Thymus (tissue), 11 donors: ENCODE results near the gene IER5L. TPM values are rescaled to one million over a fixed set of nuclear protein-coding genes. Genes with fewer than 3 reads are reported as not detected.
"Not testable (repeated sequence)": the region's sequence is repeated elsewhere in the genome, so short reads cannot be mapped to it uniquely, and the experiment has no call there.

ENCODE experiments used
- DNase-seq, 9 donors: peaks; one replicate each; pipeline ENCODE4 v3.0.0-alpha.2; 2013; ENCODE audit warnings: low spot score in 9 of 9, low read depth in 6 of 9, missing footprints in 1 of 9
- H3K27ac ChIP-seq, 2 donors: one replicate each; pipeline ENCODE4 v1.5.1; 2013; ENCODE audit warnings: control low read depth in 1 of 2, low read depth in 1 of 2, low read length in 1 of 2, mild to moderate bottlenecking in 1 of 2, moderate library complexity in 1 of 2
- H3K27me3 ChIP-seq, 2 donors: one replicate each; pipeline ENCODE4 v1.5.1; 2013; ENCODE audit warnings: low read length in 1 of 2; ENCODE audit not compliant: control insufficient read depth in 2 of 2, insufficient read depth in 1 of 2
- H3K36me3 ChIP-seq, 2 donors: one replicate each; pipeline ENCODE4 v1.5.1; 2013; ENCODE audit warnings: low read length in 1 of 2, mild to moderate bottlenecking in 1 of 2, moderate library complexity in 1 of 2; ENCODE audit not compliant: control insufficient read depth in 2 of 2, insufficient read depth in 2 of 2
- H3K4me1 ChIP-seq, 2 donors: one replicate each; pipeline ENCODE4 v1.5.1; 2013; ENCODE audit warnings: low read length in 2 of 2; ENCODE audit not compliant: control insufficient read depth in 2 of 2, insufficient read depth in 2 of 2
- H3K4me3 ChIP-seq, 2 donors: one replicate each; pipeline ENCODE4 v1.5.1; 2013; ENCODE audit warnings: low read length in 2 of 2, control low read depth in 1 of 2, mild to moderate bottlenecking in 1 of 2
- H3K9me3 ChIP-seq, 2 donors: one replicate each; pipeline ENCODE4 v1.5.1; 2013; ENCODE audit warnings: low read length in 1 of 2, mild to moderate bottlenecking in 1 of 2; ENCODE audit not compliant: control insufficient read depth in 2 of 2, insufficient read depth in 1 of 2
- WGBS: extraction: QIAGEN DNeasy Blood & Tissue Kit; methylation state at CpG from one replicate; pipeline ENCODE4 v1.1.7; 2013; 5-methylcytosine and 5-hydroxymethylcytosine counted together
- polyA plus RNA-seq: library from polyadenylated mRNA; stranded (reverse); fragments of 200-250 nt; gene quantifications from one replicate; pipeline ENCODE4 v1.2.3, GENCODE V29; 2013
- total RNA-seq: library from RNA; stranded (reverse); fragments of 120-200 nt; gene quantifications from one replicate; pipeline ENCODE4 v1.2.4, GENCODE V29; 2013
- donor health status: healthy.

Gene IER5L
- total and polyA plus RNA-seq, 2 donors, result 4.2 to 13.7 TPM

GRCh38 chr9:129163753-129164152 is 14.3 kb downstream of the IER5L start:
- 97% methylated on average over 10 of the region's 10 CpGs for WGBS
- Histone ChIP-seq H3K27me3 (no peaks in the 10 kb centered on the region), H3K36me3 (no peaks in the 10 kb centered on the region), H3K4me1 (peaks cover 8 to 17% of the 10 kb centered on the region in 2 donors), H3K9me3 (no peaks in the 10 kb centered on the region), H3K27ac (no peak overlapping the region), H3K4me3 (no peak overlapping the region)
- no peak for DNase-seq

- not testable (repeated sequence) for H3K27ac ChIP-seq, H3K4me3 ChIP-seq, H3K36me3 ChIP-seq, H3K9me3 ChIP-seq, H3K27me3 ChIP-seq, DNase-seq
- H3K4me1 ChIP-seq, result peaks cover 8 to 17% of the 10 kb centered on the region in 2 donors
- 88% methylated on average over 5 of the region's 5 CpGs for WGBS
These were observed 14.8 kb downstream of the IER5L start for GRCh38 chr9:129163198-129163670.

- no peak overlapping the region for H3K27ac ChIP-seq
- H3K27me3 ChIP-seq, result no peaks in the 10 kb centered on the region
These were observed 15.4 kb downstream of the IER5L start for GRCh38 chr9:129162497-129163197.

GRCh38 chr9:129161534-129161837 is 16.6 kb downstream of the IER5L start:
- H3K27me3 ChIP-seq, result no peaks in the 10 kb centered on the region
- no peak overlapping the region for H3K27ac ChIP-seq
- H3K9me3 ChIP-seq, result no peaks in the 10 kb centered on the region
- H3K4me3 ChIP-seq, result no peak overlapping the region
- DNase-seq, result no peak
- H3K4me1 ChIP-seq, result peaks cover 0 to 1% of the 10 kb centered on the region in 2 donors
- WGBS, result 98% methylated on average over 9 of the region's 9 CpGs
- H3K36me3 ChIP-seq, result no peaks in the 10 kb centered on the region

More at GRCh38 chr9:129162497-129163197, 15.4 kb downstream of the IER5L start:
- 98% methylated on average over 11 of the region's 11 CpGs for WGBS
- Histone ChIP-seq H3K4me3 (no peak overlapping the region), H3K9me3 (no peaks in the 10 kb centered on the region), H3K4me1 (peaks cover 8 to 12% of the 10 kb centered on the region in 2 donors), H3K36me3 (no peaks in the 10 kb centered on the region)
- DNase-seq, result no peak

GRCh38 chr9:129160712-129161533 is 17.1 kb downstream of the IER5L start:
- no peak for DNase-seq
- no peaks in the 10 kb centered on the region for H3K4me1 ChIP-seq
- 97% methylated on average over 10 of the region's 10 CpGs for WGBS

GRCh38 chr9:129156163-129156562 is 21.9 kb downstream of the IER5L start:
- WGBS, result 98% methylated on average over 10 of the region's 10 CpGs
- Histone ChIP-seq H3K27me3 (no peaks in the 10 kb centered on the region), H3K4me3 (no peak overlapping the region), H3K9me3 (no peaks in the 10 kb centered on the region), H3K27ac (no peak overlapping the region), H3K4me1 (no peaks in the 10 kb centered on the region), H3K36me3 (peaks cover 4 to 26% of the 10 kb centered on the region in 2 donors)
- no peak for DNase-seq

More at GRCh38 chr9:129160712-129161533, 17.1 kb downstream of the IER5L start:
- Histone ChIP-seq H3K4me3 (no peak overlapping the region), H3K27ac (no peak overlapping the region), H3K9me3 (no peaks in the 10 kb centered on the region), H3K27me3 (no peaks in the 10 kb centered on the region), H3K36me3 (no peaks in the 10 kb centered on the region)

GRCh38 chr9:129154866-129155477 is 23.1 kb downstream of the IER5L start:
- DNase-seq, result no peak
- Histone ChIP-seq H3K36me3 (peaks cover 9 to 32% of the 10 kb centered on the region in 2 donors), H3K27ac (no peak overlapping the region), H3K27me3 (no peaks in the 10 kb centered on the region), H3K4me3 (no peak overlapping the region), H3K9me3 (no peaks in the 10 kb centered on the region), H3K4me1 (no peaks in the 10 kb centered on the region)
- 97% methylated on average over 16 of the region's 16 CpGs for WGBS

GRCh38 chr9:129151469-129151868 is 26.6 kb downstream of the IER5L start:
- H3K9me3 ChIP-seq, result no peaks in the 10 kb centered on the region
- peaks cover 0 to 1% of the 10 kb centered on the region in 2 donors for H3K4me1 ChIP-seq
- H3K36me3 ChIP-seq, result peaks cover 31 to 60% of the 10 kb centered on the region in 2 donors
- DNase-seq, result no peak
- H3K27me3 ChIP-seq, result no peaks in the 10 kb centered on the region
- no peak overlapping the region for H3K4me3 ChIP-seq
- H3K27ac ChIP-seq, result no peak overlapping the region
- 98% methylated on average over 15 of the region's 15 CpGs for WGBS
